ENCODE results near the gene CTNNB1.

DNA sequence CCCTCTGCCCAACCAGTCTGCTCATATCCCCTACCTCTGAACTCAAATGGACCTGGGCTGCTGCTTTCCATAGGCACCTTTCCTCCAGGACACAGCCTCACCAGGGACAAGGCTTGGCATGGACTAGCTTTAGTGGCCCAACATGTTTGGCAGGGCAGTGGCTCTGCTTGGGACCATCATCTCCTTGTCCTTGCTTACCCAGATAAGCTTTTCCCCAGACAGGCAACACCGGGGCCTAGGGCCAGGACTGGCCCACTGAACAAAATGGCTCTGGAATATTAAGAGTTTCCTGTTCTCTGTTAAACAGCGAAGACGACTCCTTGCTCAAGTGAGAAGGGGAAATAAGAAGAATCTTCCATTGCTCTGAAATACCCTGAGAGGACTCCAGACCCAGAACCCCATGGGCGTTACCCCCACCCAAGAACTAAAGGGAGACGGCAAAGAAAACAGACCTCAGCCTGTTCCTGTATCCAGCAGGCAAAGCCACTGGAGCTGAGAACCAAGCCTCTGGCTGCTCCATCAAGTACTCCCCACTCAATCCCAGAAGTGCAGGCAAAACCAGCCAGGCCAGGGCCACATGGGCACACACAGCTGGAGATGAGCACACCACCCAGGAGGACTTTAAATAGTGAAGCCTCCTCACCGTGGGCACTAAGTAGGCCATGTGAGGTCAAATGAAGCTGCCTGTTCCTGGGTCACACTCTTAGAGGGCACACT, 45.5 kb downstream of the CTNNB1 start:
- TF ChIP-seq EZH2 (IDR thresholded peaks at IDR 0.05; ENCODE audit: borderline replicate concordance, low read depth, low read length, poor library complexity, severe bottlenecking) (no peak), CTCF (conservative IDR thresholded peaks at IDR 0.05; ENCODE audit: low read depth, low read length) (no peak)
